HG03045 (cell line): ENCODE data around the gene ADAM21.
"Not testable (repeated sequence)": the region's sequence is repeated elsewhere in the genome, so short reads cannot be mapped to it uniquely, and the experiment has no call there.

Source experiments
- ATAC-seq: cut with Tn5 transposase; IDR thresholded peaks from one replicate; pipeline ENCODE4 v1.9.1; 2021; ENCODE audit warnings: mild to moderate bottlenecking, moderate library complexity; ENCODE audit not compliant: unreplicated experiment

Gene ADAM21

GRCh38 chr14:70451874-70452273 is at the start of gene ADAM21:
TSS of gene ADAM21 (plus strand) at chr14:70452174. CDS start at chr14:70457500, 5,326 bp downstream.
- no peak for ATAC-seq

GRCh38 chr14:70403335-70403734 is 48.6 kb upstream of the ADAM21 start:
- ATAC-seq = not testable (repeated sequence)

DNA sequence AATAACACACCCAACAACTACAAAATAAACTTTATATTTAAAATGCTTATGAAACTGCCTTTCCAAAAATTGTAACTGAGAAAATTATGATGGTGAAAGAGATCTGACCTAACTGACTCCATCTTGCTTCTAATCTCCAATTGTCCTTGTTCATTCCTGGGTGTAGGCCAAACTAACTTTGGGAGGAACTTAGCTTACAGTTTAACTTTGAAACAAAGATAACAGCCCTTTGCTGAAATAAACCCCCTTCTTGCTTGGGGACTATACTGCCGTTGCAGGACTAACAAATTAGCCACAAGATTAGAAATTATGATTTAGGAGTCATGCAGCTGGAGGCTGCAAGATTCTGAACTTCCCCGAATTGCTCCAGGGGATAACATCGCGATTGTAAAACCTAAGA is 45.8 kb upstream of the ADAM21 start:
- ATAC-seq = not testable (repeated sequence)

DNA sequence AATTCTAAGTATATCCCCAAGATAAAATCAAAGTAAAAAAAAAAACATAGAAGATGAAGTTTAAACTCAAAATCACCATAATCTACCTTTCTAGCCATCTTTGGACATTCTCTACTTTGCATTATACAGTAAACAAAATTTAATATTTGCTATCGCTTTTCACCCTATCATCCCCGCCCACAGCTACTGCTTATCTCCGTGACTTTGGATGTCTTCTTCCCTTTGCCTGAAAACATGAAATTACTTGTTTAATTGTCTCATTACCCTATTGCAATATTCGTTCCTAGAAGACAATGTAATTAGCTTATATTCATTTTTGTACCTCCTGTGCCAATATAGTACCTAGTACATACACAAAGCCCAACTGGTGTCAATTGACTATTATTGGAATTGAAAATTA is 44.4 kb upstream of the ADAM21 start:
- no peak for ATAC-seq

- ATAC-seq = no peak
Observed at GRCh38 chr14:70415788-70416187, 36.2 kb upstream of the ADAM21 start.

- no peak for ATAC-seq
Observed at GRCh38 chr14:70416338-70416724, 35.6 kb upstream of the ADAM21 start.

- ATAC-seq = no peak
Observed at GRCh38 chr14:70416725-70417349, 35.1 kb upstream of the ADAM21 start, which contains the start of gene SYNJ2BP. TSS of gene SYNJ2BP (minus strand) at chr14:70417090. CDS start at chr14:70416963, 127 bp downstream.

DNA sequence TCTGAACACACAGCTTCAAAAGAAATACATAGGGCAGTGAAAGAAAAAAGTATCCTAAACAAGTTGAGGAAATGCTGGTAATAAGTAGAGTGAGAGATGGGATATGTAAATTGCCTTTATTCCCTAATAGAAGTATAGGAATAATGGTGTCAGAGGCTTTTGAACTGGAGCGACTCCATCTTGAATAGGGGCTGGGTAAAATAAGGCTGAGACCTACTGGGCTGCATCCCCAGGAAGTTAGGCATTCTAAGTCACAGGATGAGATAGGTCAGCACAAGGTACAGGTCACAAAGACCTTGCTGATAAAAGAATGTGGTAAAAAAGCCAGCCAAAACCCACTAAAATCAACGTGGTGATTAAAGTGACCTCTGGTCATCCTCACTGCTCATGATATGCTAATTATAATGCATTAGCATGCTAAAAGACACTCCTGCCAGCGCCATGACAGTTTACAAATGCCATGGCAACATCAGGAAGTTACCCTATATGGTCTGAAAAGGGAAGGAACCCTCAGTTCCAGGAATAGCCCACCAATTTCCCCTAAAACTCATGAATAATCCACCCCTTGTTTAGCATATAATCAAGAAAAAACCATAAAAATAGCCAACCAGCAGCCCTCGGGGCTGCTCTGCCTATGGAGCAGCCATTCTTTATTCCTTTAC is 32.6 kb upstream of the ADAM21 start:
- not testable (repeated sequence) for ATAC-seq

- ATAC-seq = no peak
Observed at GRCh38 chr14:70422538-70422937, 29.4 kb upstream of the ADAM21 start.

GRCh38 chr14:70425354-70425753 is 26.6 kb upstream of the ADAM21 start:
- no peak for ATAC-seq

DNA sequence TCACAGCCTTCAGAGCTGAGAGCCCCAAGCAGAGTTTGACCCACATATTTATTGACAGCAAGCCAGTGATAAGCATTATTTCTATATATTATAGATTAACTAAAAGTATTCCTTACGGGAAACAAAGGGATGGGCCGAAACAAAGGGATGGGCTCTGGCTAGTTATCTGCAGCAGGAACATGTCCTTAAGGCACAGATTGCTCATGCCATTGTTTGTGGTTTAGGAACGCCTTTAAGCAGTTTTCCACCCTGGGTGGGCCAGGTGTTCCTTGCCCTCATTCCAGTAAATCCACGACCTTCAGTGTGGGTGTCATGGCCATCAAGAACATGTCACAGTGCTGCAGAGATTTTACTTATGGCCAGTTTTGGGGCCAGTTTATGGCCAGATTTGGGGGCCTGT is 25.4 kb upstream of the ADAM21 start:
- not testable (repeated sequence) for ATAC-seq

DNA sequence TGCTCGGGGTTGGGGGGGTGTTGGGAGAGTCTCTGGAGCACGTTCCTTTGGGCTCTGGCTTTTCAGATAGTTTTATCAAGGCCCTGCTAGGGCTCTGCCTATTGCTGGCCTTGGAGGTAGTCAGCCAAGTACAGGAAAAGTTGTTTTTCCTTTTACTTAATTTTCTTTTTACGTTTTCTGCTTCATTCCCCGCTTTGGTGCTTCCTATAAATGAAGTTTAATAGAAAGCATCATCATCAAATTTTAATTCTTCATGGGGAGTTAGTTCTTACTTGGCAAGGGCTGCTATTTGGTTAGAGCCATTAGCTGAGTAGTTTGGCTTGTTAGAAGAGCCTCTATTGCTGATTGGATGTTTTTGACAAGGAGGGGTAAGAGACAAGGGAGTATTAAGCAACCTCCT is 15.1 kb upstream of the ADAM21 start:
- no peak for ATAC-seq

GRCh38 chr14:70441641-70442040 is 10.3 kb upstream of the ADAM21 start:
- no peak for ATAC-seq

GRCh38 chr14:70442750-70443149 is 9.2 kb upstream of the ADAM21 start:
- ATAC-seq = no peak

GRCh38 chr14:70448633-70449340 is 3.2 kb upstream of the ADAM21 start:
- ATAC-seq = no peak

DNA sequence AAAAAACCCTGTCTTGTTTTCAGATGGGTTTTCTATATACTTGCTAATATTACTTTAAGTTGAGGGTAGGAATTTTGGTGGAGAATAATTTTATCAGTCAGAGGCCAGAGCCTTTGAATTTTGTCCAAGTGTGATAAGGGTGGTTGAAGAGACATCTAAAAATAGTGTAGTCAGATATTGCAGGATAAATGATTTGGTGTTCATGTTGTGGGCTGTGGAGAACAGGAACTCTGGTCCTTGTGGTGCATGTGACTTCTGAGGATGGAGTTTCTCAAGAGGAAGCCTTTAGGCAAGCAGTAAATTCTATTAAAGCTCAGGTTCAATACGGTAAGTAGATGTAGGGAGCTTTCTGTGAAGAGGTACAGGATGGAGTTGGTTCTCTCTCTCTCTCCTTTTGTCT is 2.8 kb downstream of the ADAM21 start:
- no peak for ATAC-seq

- ATAC-seq = no peak
Observed at GRCh38 chr14:70468731-70469130, 16.8 kb downstream of the ADAM21 start.

GRCh38 chr14:70470863-70471563 is 19.0 kb downstream of the ADAM21 start:
- ATAC-seq = not testable (repeated sequence)

DNA sequence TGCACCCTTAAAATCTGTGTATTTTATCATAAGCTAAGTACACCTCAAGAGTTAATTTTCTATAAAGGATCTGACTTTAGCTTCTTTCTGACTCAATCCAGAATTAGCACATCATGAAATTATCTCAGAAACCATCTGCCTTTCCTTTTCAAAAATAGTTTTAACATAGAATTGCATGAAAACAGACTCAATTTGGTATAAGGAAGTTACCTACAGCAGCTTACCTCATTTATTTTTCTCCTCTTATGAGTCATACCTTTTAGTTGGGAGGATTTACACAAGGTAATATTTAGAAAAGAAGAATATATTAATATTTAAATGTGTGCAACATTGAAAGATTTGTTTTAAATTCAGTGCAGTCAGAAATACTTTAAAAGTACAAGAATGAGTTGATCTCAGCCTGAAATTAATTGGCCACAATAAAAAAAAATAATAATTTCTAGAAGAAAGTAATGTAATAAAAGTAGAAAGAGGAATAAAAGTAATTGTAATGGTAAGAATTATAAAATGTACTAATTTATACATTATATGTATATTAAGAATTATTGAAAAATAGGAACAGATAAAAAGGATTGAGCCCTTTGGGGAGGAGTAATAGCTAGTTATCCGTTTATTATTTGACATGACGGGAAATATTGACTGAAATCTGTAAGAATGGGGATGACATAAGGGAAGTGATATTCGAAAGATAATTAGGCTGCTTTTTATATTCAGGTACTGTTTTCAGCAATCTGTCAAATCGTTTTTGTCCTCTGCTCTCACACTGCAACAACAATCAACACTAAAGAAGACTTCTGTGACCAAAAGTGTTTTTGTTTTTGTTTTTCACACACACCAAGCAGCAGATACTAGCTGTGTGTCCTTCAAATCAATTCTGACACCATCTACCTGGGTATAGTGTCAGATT is 20.5 kb downstream of the ADAM21 start:
- no peak for ATAC-seq

- no peak for ATAC-seq
Observed at GRCh38 chr14:70473825-70474224, 21.9 kb downstream of the ADAM21 start.
